T1000 (cell line): ENCODE data around the gene SCGB3A2.

Experiments used
- DNase-seq: peaks from one replicate; lab custom pipeline; 2025; ENCODE audit warnings: mixed read lengths; lab: John Stamatoyannopoulos, UW

Gene SCGB3A2

DNA sequence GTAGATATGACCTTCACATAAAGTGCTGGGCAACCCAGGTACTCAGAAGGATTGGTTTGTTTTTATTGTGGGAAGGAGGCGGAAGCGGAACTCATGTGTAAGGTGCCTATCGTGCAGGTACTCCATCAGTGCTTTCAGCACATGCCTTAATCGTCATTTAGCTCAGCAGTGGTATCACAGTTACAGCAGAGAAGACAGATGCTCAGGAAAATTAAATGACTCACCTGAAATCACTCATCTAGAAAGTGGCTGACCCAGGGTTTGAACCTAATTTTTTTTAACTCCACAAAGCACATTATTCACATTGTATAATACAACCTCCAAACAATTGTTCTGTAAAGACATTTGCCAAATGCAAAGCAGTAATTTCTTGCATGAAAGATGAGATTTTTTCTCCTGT lies 25.6 kb downstream of the SCGB3A2 start:
- DNase-seq, result no peak

DNA sequence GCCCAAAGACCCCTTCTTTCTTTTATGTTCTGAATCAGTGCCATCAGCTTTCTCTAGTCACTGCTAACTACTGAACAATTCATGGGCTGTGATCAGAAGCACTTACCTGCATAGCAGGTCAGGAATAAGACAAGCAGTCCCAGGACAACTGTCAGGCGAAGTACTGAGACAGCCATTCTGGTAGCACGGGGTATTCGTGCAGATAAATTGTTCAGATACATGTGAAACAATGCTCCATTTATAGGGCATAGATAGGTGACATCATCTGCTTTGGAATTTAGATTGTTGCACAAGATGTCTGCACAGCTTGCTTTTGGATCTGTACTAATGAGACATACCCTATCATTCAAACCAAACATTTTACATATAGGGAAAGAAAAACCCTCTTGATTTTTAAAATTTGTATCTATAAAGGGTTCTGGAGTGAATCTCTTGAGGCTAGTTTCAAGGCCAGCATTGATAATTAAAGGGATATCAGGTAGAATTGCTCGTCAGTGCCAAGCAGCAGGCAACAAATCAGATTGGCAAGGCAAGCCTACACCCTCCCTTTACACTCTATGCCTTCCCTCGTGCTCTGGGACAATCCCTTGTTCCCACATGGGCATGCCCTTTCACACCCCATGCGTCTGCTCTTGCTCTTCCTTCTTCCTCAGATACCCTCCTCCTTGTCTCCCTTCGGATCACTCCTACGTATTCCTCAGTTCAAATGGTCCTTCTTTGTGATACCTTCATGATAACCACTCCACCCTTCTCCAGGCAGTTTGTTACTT lies 28.0 kb downstream of the SCGB3A2 start, which contains the start of gene C5orf46:
Gene C5orf46, minus strand, starts transcription at position 213 of the 770 bp plus-strand sequence. Its CDS starts 37 bp downstream, at position 176.
- no peak for DNase-seq

DNA sequence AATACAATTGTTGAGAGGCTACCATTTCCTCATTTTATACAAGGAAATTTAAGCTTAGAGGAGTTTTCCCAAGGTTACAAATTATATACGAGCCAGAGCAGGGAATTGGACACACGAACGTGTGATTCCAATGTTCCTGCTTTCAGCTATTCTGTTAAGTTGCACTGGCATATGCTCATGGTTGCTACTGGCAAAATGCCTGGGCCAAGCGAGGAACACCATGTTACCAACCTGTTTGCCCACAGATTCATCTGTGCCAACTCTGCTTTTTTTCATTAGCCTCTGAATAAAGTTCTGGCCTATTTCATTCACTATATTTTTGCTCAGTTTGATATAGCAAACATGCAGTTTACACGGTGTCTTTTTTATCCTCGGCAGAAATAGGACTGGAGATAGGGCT lies 32.9 kb downstream of the SCGB3A2 start:
- no peak for DNase-seq

DNA sequence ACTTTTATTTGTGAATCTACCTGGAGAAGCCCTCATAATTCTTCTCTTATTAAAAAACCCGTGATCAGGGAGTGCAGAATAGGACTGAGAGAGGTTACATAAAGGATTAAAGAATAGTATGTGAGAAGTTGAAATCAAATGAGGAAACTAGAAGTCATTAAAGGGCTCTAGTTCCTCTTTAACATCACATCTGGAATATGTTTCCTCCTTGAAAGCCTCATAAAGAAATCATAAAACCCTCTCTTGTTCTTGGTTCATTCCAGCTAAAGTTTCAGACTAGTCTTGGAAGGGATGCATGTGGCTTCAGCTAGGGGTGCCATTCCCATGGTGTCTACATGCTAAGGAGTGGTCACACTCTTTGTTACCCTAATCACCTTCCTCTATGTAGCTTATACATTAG lies 33.5 kb downstream of the SCGB3A2 start:
- no peak for DNase-seq

DNA sequence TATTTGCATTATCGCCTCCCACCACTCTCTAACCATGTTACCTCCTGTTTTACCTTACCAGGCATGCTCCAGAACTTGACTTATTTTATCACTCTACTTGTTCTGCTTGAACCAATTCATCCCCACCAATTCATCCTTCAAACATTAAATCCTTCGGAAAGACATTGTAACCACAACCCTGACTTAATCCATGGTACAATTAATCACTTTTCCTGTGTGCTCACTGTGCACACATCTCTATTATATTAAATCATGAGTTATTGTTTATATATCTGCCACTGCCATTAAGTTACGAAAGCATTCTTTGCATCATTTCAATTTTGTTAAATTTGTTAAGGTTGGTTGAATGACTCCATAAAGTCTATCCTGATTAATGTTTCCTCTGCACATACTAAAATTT lies 35.3 kb downstream of the SCGB3A2 start:
- no peak for DNase-seq

DNA sequence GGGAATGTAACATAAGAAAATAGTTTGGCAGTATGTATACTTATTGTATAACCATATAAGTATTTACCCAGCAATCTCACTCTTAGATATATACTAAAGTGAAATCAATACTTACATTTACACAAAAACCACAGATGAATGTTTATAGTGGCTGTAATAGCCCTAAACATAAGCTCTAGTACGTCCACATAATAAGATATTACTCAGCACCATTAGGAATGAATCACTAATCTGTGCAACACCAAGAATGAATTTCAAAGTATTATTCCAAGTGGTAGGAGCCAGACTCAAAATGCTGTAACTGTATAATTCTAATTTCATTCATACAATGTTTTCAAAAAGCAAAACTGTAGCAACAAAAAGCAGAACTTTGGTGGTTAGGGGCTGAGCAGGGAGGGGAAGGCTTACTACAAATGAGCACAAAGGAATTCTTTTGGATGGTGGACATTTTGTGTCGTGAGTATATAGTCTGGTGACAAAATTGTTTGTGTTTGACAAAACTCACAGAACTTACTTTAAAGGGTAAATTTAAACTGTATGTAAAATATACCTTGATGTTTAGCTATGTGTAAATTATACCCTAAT lies 39.7 kb downstream of the SCGB3A2 start:
- DNase-seq, result no peak

DNA sequence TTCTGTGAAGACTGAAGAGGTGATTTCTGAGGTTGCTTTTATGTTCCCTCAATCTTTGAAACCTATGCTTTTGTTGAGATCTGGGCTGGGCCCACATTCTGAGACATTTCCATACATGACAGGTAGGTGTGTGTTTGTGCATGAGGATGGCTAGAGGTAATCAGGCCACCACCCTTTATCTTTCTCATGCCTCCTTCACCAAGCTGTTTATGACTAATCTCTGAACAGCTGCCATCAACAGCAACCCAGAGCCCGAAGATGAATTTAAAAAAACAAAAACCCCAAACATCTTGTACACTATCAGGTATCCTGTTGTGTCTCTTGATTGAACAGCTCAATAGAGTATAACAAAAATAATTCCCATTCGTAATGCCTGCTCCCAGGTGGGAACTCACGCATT lies 40.4 kb downstream of the SCGB3A2 start:
- DNase-seq, result no peak

DNA sequence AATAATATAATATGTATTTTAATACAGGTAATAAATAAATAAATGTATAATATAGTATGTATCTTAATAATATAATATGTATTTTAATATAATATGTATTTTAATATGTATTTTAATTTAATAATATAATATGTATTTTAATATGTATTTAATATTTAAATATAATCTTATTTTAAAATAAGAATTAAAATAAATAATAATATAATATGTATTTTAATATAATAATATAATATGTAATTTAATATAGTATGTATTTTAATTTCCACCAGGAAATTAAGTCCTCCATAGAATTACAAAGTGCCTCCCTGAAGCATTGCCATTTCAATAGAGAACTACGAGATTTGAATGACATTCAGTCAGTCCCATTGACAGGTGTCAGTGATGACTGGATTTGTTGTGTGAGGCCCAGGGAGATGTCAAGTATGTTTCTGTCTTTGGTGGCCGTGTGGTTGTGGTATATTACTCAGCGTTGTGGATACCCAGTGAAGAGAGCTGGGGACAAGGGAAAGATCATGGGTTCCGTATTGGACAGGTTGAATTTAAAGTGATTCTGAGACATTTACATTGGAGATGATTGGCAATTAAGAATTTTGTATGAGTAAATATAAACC lies 42.0 kb downstream of the SCGB3A2 start:
- DNase-seq, result no peak

DNA sequence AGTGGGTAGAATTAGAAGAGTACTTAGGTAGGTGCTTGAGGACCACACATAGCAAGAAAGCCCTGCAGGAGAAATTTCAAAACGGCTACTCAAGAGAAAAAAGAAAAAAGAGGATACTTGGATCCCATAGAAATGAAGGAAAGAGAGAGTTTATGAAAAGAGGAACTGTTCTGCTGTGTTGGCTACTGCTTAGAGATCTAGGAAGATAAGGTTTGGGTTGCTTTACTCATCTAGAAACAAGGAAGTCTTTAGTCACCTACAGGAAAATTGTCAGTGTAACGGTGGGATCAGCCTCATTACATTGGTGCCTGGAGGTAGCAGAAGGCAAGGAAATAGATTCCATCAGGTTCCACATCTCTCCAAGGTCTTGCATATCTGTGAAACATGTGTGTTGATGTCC lies 42.6 kb downstream of the SCGB3A2 start:
- DNase-seq, result no peak

DNA sequence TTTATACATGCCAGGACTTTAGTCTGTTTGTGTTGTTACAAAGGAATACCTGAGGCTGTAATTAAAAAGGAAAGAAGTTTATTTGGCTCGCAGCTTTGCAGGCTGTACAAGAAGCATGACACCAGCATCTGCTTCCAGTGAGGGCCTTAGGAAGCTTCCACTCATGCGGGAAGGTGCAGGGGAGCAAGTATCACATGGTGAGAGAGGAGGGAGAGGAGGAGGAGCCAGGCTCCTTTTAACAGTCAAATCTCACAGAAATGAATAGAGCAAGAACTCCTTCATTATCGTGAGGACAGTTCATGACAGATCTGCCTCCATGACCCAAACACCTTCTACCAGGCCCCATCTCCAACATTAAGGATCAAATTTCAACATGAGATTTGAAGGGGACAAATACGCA lies 46.5 kb downstream of the SCGB3A2 start:
- no peak for DNase-seq

DNA sequence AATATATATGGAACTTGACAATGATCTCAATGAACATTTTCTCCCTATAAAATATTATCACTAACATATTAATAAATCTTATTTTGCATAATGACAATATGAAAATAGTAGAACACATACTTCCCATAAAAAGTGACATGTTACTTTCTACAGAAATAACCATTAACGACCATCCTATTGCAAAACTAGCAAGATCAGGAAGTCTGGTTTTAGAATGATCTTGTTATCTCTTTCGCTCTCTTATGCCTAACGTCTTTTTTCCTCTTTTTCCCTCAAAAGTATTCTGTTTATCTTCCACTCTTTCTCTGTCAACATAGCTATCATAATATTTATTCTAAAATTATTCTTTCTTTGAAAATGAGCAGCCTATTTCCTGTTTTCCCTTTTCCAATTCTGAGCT lies 49.4 kb downstream of the SCGB3A2 start:
- no peak for DNase-seq

DNA sequence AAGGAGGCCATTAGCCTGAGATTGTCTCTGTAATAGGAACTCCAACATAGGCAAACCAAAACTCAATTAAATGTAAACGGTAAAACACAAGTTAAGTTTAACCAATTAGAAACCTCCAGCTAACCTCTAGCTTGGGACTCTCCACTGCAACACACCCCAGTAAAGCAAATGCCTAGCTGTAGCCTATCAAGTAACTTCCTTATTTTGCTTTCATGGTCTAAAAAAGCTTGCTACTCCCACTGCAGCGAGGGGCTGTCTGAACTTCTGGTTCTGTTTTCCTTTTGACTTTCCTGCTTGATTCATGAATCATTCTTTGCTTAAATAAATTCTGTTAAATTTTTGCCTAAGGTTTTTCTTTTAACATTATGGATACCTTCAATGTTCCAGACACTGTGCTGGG lies 52.3 kb downstream of the SCGB3A2 start:
- no peak for DNase-seq
